DMS 273 (cell line): ENCODE measurements around the gene ECHS1.
"Not testable (repeated sequence)": the region's sequence is repeated elsewhere in the genome, so short reads cannot be mapped to it uniquely, and the experiment has no call there.

Experiments used
- DNase-seq: peaks from one replicate; lab custom pipeline; 2025; ENCODE audit not compliant: unreplicated experiment; lab: John Stamatoyannopoulos, UW

The ECHS1 gene

DNA sequence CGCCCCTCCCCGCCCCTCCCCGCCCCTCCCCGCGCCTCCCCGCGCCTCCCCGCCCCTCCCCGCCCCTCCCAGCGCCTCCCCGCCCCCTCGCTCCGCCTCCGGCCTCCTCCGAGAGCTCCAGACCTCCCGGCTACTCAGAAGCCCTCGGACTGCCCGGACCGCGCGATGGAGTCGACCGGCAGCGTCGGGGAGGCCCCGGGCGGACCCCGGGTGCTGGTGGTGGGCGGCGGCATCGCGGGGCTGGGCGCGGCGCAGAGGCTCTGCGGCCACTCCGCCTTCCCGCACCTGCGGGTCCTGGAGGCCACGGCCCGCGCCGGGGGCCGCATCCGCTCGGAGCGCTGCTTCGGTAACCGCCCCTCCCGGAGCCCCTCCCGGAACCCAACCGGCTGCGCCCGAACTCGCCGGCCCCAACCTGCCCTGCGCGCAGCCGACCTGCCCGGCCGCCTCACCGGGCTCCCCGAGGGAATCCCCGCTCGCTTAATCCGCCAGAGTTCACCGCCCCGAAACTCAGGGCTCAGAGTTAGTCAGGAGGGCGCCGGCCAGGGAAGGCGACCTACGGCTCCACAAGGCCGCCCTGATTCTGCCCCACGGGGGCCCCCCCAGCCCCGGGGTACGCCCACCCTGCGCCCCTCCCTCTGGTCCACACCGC, 6.1 kb upstream of the ECHS1 start, which contains the start of gene PAOX:
TSS of gene PAOX (plus strand) at position 111 of the 649 bp plus-strand sequence. CDS start at position 166, 55 bp downstream.
- peak; percentile 71 for DNase-seq

DNA sequence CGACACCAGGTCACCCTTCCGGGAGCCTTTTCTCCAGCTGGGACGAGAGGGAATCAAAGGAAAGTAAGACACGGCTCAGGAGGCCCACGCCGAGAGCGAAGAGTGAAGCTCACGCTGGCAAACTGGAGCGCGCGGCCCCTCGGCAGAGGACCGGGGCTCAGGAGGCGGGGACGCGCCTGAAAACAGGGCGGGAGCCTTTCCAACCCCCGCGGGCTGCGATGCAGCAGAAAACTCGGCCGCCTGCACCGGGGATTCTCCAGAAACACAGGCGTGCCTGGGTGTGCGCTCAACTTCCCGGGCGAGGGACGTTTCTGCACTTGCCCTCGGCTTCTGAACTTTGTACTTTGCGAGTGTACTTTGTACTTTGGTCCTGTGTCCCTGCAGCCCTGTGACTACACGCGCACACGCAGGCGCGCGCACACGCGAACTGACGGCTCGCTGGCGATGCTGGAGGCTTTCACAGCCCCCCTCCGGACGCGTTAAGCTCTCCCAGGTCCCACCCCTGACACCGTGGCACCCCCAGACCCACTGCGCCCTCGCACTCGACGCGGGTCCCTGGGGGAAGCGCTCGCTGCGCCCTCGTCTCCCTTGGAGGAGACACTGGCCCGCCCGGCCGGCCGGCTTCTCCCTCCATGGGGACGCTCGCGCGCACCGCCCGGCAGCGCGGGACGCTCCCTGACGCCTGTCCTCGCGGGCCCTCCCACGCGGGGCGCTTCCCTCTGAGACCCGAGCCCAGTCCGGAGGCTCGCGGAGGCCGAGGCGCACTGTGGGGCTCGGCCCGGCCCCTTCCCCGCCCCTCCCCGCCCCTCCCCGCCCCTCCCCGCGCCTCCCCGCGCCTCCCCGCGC, 5.3 kb upstream of the ECHS1 start:
- DNase-seq: peak; percentile 71

DNA sequence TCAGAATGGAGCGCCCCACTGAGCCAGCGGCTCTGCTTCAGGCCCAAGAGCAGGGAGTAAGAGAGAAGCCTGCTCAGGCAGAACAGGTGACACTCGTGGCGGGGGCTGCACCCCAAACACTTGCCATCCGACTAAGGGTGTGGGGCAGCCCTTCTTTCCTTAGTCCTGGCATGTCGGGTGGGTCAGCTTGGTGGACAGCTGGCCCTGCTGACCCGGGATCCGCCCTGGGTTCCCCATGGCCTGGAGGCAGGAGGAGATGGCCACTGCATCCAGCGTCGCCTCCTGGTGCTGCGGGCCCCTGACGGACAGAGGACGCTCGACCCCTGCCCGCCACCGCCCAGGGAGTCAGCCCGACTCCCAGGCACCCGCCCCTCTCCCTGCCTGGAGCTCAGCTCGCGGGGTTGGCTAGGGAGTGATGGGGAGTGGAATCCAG, 4.7 kb upstream of the ECHS1 start:
- DNase-seq: no peak

DNA sequence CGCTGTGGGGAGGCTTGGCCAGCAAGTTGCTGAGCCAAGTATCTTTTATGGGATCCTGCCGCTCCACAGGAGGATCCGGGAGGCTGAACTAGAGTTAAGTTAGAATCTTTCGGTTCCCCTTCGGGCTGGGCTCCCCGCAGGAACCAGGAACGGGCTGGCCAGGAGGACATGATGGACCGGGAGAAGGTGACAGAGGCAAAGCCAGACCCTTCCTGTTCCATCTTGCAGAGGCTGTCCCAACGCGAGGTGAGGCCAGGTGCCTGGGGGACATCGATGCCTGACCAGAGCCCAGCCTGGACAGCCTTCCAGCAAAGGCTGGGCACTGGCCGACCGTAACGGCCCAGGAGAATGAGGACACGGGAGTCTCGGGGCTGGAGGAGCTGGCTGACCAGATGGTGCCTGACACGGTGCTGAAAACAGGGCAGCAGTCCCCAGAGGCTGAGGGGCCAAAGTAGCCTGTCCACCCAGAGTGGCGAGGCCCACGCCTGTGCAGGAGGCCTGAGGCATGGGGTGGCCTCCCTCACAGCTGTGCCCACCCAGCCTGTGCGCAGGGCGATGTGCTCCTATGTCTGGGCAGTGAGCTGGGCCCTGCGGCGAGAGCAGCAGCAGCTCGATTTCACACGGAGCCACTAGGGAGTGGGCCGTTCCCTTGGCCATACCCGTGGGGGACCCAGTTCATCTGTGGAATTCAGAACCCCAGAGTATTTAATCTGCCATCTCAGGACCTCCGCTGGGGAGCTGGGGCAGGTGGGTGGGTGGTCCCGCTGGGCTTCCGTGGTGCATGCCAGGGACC, 4.1 kb upstream of the ECHS1 start:
- DNase-seq: no peak

DNA sequence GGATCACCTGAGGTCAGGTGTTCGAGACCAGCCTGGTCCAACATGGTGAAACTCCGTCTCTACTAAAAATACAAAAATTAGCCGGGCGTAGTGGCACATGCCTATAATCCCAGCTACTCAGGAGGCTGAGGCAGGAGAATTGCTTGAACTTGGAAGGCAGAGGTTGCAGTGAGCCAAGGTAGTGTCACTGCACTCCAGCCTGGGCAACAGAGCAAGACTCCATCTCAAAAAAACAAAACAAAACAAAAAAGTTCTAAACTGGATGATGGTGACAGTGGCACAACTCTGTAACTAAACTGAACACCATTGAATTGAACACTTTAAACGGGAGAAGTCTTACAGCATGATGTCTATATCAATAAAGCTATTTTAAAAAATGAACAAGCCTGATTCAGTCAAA, 3.0 kb upstream of the ECHS1 start:
- not testable (repeated sequence) for DNase-seq

DNA sequence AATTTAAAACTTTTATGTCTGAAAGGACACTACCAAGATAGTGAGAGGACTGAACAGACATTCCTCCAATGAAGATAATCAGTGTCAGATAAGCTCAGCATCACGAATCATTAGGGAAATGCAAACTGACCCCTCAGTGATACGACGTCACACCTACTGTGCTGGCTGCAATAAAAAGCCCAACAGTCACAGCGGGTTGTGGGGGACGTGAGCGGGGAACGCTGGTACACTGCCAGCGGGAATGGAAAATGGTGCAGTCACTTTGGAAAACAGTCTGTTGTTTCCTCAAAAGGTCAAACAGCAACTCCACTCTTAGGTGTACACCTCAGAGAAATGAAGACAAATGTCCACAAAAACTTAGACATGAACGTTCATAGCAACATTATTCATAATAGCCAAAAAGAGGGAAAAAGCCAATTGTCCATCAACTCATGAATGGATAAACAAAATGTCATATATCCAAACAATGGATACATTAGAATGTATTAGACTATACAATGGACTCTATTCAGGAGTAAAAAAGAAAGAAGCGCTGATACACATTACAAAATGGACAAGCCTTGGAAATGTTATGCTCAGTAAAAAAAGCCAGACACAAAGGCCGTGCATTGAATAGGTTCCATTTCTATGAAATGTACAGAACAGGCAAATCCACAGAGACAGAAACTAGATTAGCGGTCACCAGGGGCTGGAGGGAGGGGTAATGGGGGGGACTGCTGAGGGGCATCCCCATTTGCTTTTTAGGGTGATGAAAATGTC, 2.4 kb upstream of the ECHS1 start:
- DNase-seq: no peak

DNA sequence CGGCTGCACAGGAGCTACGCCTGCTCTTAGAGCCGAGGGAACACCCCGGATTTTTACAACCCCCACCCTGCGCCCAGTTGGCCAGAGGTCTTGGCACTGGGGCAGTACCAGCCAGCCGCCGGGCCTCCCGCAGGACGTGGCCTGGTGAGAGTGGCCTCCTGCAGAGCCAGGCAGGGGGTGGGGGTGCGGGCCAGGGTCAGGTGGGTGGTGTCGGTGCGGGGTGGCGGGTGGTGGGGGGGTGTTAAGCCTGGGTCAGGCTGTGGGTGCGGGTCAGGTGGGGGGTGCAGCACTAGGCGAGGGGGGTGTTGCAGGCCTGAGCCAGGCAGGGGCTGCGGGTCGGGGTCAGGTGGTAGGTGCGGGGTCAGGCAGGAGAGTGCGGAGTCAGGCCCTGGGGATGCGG, 647 bp downstream of the ECHS1 start:
- no peak for DNase-seq

DNA sequence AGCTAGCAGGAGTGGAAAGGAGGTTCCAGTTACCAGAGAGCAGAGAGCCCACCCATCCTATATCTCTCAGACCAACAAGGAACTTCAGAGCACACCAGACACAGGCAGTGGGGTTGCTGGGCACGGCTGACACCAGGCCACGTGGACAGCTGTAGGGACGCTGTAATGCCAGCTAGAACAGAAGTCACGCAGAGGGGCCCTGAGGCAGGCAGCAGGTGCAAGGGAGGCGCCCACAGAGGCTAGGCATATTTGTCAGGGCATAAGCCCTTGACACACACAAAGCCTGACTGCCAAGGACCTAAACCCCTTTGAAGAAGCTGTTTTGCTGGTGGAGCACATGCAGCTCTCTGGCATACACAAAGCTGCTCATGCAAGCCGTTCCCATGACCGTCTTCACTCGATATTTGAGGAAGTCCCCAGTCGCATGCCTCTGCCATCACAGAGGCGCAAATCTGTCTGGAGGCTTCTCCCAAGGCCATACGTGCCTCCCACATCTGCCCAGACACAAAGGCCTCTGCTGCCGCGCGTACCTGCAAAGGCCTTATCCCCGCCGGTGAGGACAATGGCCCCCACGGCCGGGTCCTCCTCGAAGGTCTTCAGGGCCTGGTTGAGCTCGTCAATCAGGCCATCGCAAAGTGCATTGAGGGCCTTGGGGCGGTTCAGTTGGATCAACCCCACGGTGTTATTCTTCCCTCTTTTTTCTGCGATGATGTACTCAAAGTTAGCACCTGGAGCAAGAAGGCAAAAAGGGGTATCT, 2.9 kb downstream of the ECHS1 start:
- DNase-seq: no peak

DNA sequence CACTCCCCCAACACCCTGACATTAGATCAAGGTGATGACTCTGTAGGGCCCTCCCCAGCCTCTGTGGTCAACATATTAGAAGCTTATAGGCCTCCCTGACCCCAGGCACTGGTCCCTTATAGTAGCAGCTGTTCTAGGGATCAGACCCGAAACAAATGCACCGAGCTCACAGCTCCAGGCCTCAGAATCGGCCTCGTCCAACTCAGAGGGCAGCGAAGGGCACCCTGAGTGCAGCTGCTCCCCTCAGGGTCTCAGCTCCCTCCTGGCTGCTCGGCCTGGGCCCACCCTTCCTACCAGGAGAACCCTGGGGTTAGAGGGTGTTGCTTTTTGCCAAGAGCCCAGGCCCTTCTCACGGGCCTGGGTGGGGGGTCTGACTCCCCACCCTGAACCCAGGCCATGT, 5.0 kb downstream of the ECHS1 start:
- no peak for DNase-seq

DNA sequence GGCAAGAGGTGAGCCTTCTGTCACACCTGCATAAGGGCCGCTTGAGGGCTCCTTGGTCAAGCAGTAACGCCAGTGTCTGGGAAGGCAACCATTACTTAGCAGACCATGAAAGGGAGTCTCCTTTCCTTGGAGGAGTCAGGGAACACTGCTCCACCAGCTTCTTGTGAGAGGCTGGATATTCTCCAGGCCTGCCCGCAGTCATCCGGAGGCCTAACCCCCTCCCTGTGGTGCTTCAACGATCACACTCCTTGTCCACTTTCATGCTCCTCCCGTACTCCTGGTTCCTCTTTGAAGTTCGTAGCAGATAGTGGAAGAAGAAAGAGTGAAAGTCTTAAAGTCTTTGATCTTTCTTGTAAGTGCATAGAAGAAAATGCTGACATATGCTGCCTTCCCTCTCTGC, 5.7 kb downstream of the ECHS1 start:
- DNase-seq: not testable (repeated sequence)

DNA sequence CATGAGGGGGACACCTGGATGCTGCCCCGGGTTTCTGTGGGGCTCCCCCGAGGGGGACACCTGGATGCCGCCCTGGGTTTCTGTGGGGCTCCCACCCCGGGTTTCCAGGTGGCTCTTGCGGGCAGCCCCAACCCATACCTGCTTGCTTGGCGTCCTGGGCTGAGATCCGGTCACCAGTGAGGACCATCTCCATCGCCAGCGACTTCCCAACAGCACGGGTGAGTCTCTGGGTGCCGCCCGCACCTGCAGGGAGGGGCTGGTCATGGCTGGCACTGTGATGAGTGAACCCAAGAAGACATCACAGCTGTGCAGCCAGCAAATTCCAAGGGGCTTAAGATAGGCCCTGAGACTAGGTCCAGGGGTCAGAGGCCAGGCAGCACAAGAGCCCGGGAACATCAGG, 6.4 kb downstream of the ECHS1 start:
- DNase-seq: no peak

DNA sequence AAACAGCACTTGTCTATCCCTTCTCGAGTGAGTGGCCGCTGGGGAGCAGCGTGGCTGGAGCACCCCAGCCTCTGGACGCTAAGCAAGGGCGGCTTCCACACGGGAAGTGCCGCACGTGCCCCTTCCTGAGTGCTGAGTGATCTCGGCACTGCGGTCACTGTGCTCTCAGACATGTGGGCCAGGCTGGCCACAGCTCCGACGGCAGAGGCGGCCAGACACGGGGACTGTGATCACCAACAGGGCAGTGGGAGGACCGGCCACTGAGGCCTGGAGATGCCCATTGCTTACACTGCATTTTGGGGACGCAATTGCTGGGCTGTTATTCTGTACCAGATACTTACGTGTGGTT, 7.0 kb downstream of the ECHS1 start:
- DNase-seq: no peak

DNA sequence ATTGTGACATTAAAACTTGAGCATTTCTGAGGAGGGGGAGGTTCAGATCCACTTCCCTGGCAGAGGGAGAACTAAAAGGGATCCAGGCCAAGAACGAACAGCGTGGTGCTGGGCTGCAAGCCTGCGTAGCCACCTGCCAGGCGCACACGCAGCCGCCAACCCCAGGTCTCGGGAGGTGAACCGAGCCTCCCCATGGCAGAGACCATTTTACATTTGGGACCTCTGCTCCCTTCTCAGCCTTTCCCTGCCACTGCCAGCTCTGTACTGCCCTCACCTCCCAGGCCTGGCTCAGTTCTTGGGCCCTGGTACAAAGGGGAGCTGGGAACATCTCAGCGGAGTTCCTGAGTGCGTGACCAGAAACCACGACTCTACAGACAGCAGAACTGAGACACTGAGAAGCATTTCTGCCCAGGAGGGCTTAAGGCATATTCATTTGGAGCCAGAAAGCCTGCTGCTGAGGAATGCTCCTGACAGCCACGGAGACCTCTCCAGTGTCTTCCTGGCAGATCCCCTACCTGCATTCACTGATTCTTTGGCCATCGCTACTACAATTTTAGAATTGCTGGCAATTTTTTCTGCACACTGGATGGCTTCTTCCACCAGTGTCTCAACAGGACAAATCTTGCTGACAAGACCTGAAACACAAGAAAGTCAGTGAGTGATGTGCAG, 7.6 kb downstream of the ECHS1 start:
- DNase-seq: no peak

DNA sequence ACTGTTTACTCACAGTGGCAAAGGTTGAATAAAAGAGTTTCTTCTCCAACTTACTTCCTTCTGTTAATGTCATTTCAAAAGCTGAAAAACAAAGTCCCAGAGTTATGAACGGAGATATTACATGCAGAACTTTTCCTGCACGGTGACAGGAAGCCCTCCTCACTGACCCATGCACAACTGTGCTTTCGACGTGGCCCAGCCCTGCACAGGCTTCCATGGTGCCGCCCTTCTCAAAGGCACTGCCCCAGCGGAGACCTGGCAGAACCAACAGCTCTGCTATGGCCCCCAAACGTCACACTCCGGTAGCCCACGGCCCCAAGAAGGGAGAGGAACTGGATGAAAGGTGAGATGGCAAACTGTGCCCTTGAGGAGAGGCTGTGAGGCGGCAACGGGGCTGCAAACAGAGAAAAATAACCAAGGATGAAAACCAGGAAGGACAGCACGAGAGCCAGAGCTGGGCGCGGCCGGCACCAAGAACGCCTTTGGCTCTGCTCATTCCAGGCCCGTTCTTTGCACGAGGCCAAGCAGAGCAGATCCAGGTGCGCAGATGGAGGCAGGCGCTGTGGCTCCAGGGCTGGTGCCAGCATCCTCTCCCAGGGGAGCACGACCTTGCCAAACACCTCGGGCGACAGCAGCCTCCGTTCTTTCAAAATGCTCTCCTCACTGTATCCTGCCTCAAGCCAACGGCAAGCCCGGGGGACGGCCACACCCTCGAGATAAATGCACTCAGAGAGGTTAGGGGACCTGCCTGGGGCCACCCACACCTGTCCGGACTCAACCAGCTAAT, 8.3 kb downstream of the ECHS1 start:
- no peak for DNase-seq

DNA sequence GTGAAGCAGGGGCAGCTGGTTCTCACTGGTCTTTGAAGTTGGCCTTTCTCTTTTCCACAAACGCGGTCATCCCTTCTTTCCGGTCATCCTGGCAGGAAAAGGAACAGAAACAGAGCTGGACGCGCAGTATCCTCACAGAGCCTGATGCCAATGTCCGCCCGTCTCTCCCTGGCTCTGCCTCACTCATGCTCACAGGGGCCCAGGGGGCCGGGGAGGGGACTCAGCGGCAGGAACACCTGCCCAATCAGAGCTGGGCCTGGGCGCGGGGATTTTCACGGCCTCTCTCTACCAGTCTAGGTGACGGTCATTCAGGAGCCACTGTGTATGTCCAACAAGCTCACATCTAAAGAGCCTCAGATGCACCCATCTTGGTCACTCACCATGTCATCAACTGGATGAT, 10.3 kb downstream of the ECHS1 start:
- DNase-seq: no peak

DNA sequence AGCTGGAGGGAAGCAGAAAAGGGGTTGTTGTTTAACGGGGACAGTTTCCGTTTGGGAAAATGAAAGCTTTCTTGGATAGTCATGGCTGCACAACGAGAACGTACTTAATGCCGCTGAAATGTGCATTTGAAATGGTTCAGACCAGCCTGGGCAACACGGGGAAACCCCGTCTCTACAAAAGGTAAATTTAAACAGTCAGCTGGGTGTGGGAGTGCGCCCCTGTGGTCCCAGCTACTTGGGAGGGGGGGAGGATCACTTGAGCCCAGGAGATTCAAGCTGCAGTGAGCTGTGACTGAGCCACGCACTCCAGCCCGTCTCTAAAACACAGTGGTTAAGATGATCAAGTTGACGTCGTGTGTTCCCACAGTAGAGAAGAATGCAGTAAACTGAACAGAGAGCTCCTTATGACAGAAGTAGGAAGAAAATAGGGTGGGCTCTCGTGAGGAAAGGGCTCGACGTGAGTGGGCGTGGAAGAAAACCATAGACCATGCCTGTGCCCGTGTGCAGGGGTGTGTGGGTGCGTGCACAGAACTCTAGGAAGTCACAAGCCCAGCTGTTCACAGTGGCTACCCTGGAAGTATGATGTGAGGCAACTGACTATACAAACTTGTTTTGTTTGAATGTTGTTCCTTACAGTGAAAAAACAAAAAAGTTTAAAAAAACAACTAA, 11.2 kb downstream of the ECHS1 start:
- DNase-seq: no peak

DNA sequence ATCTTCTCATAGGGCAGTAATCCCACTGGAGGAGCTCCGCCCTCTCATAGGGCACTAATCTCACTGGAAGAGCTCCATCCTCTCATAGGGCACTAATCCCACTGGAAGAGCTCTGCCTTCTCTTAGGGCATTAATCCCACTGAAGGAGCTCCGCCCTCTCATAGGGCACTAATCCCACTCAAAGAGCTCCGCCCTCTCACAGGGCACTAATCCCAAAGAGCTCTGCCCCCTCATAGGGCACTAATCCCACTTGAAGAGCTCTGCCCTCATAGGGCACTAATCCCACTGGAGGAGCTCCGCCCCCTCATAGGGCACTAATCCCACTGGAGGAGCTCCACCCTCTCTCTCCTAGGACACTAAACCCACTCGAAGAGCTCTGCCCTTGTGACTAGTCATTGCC, 11.9 kb downstream of the ECHS1 start:
- DNase-seq: no peak

DNA sequence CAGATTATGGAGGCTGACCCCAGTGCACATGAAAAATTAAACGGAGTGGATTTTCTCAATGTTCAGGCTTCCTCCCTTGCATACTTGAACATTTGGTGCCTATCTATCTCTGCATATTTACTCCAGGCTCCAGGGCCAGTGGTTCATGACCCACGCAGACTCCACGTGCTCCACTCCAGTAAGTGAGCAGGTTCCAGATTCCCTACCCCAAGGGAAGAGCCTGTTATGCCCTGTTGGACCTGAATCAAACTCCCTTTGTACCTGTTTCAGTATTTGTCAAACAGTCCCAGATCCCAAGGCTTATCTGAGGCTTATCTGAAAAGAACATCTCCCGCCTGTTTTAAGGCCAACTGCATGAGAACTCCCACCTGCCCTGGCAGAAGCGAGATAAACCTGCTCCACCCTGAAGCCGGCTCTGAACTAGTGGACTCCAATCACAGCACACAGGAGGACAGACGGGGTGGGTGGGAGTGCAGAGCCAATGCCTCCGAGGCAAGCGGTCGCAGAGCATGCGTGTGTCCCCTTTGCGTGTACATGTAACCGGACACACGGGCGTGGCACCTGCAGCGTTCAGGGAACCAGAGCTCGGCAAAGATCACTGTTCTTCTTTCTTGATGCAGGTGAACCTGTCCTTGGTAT, 13.1 kb downstream of the ECHS1 start:
- no peak for DNase-seq
